Measurements from ENCODE around the gene DENND1B. TPM values are rescaled to one million over a fixed set of nuclear protein-coding genes. Genes with fewer than 3 reads are reported as not detected.

Gene DENND1B
- total and polyA plus RNA-seq, 9 of the 15 experiments (the other 6 are each of a cell fraction or from before 2014, with no cell fraction given), result 2.1 to 12.1 (median 7.5) TPM

- no TSS peak for BruUV-seq (replicated peaks)
- no peaks in the 10 kb centered on the region for H3K27me3 ChIP-seq (ENCODE audit: control insufficient read depth in 2 of 2, insufficient read depth in 2 of 2, low read length in 2 of 2)
- H3K79me2 ChIP-seq (ENCODE audit: control insufficient read depth, insufficient read depth, low read length), result no peaks in the 10 kb centered on the region
- in situ Hi-C loops (cut with MboI), result no loop called here
- FAIRE-seq (no peak), ATAC-seq (no peak), DNase-seq (ENCODE audit: extremely low read depth in 1 of 4, low spot score in 3 of 4) (no peak)
- no peak overlapping the region for H3K27ac ChIP-seq (ENCODE audit: extremely low read depth, low read depth, low read length)
- intact Hi-C loops (cut with micrococcal nuclease), result no loop called here
- no peak overlapping the region for H2AFZ ChIP-seq (ENCODE audit: low read depth, low read length)
- H4K20me1 ChIP-seq (replicated peaks; ENCODE audit: control insufficient read depth, insufficient read depth, low read length), result no peaks in the 10 kb centered on the region
- no peak overlapping the region for H3K9ac ChIP-seq (ENCODE audit: insufficient read depth in 1 of 2, low read depth in 2 of 2, low read length in 2 of 2)
- H3K9me3 ChIP-seq (replicated peaks; ENCODE audit: control insufficient read depth, insufficient read depth, low read depth, low read length), result no peaks in the 10 kb centered on the region
- no peaks in the 10 kb centered on the region for H3K4me1 ChIP-seq (replicated peaks in 1 of 2; ENCODE audit: control insufficient read depth in 2 of 2, insufficient read depth in 2 of 2, low read length in 2 of 2)
- 44% methylated on average over 3 of the region's 3 CpGs for WGBS (ENCODE audit: insufficient coverage, low coverage, missing lambda C conversion rate)
- no peaks in the 10 kb centered on the region for H3K9me1 ChIP-seq (ENCODE audit: control insufficient read depth, insufficient read depth, low read length)
- ChIA-PET CTCF (ENCODE audit: low intra/inter-chr PET ratio) (no interaction called here), POLR2A (no interaction called here)
- H3K4me2 ChIP-seq (ENCODE audit: insufficient read depth, low read length), result no peak overlapping the region
- H3K4me3 ChIP-seq, result no peak overlapping the region
- no peaks in the 10 kb centered on the region for H3K36me3 ChIP-seq (ENCODE audit: control insufficient read depth, insufficient read depth, low read length)
- TF ChIP-seq PRDM10 (IDR thresholded peaks at IDR 0.05; ENCODE audit: partially characterized antibody) (no peak), ZNF24 (IDR thresholded peaks at IDR 0.05) (no peak), TAF7 (tag; IDR thresholded peaks at IDR 0.05) (no peak), SREBF1 (IDR thresholded peaks at IDR 0.05; ENCODE audit: borderline replicate concordance, low read depth, low read length) (no peak), CGGBP1 (CRISPR knock-in tag; IDR thresholded peaks at IDR 0.05) (no peak), FOXM1 (IDR thresholded peaks at IDR 0.05; ENCODE audit: low read depth) (no peak), FOXM1 (CRISPR knock-in tag; IDR thresholded peaks at IDR 0.05; ENCODE audit: low read depth) (no peak), ETS2 (tag; IDR thresholded peaks at IDR 0.05; ENCODE audit: borderline replicate concordance, poor library complexity, severe bottlenecking) (no peak), C11orf30 (IDR thresholded peaks at IDR 0.05; ENCODE audit: low read depth) (no peak), ATF4 (CRISPR knock-in tag; IDR thresholded peaks at IDR 0.05) (no peak), RBM15 (IDR thresholded peaks at IDR 0.05; ENCODE audit: insufficient read depth, low read length) (no peak), KDM4B (IDR thresholded peaks at IDR 0.05; ENCODE audit: borderline replicate concordance in 2 of 2, low read depth in 1 of 2) (no peak), CC2D1A (IDR thresholded peaks at IDR 0.05) (no peak)
- TF ChIP-seq, protein P1, sequence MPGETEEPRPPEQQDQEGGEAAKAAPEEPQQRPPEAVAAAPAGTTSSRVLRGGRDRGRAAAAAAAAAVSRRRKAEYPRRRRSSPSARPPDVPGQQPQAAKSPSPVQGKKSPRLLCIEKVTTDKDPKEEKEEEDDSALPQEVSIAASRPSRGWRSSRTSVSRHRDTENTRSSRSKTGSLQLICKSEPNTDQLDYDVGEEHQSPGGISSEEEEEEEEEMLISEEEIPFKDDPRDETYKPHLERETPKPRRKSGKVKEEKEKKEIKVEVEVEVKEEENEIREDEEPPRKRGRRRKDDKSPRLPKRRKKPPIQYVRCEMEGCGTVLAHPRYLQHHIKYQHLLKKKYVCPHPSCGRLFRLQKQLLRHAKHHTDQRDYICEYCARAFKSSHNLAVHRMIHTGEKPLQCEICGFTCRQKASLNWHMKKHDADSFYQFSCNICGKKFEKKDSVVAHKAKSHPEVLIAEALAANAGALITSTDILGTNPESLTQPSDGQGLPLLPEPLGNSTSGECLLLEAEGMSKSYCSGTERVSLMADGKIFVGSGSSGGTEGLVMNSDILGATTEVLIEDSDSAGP (CRISPR knock-in tag; IDR thresholded peaks at IDR 0.05), result no peak
Measured at GRCh38 chr1:197544130-197544529, 231.2 kb downstream of the DENND1B start.
